Measurements from ENCODE around the gene PDCD7. TPM values are rescaled to one million over a fixed set of nuclear protein-coding genes. Genes with fewer than 3 reads are reported as not detected.

The PDCD7 gene
- total RNA-seq, 1 donor from 2014 or later, result 10.3 TPM

GRCh38 chr15:65071381-65071811, 62.2 kb downstream of the PDCD7 start:
- FAIRE-seq (no peak), DNase-seq (ENCODE audit: low read depth) (no peak)
- H3K27me3 ChIP-seq (ENCODE audit: control insufficient read depth, insufficient read depth, low read length), result peaks cover 13% of the 10 kb centered on the region
- no peaks in the 10 kb centered on the region for H3K36me3 ChIP-seq (ENCODE audit: control insufficient read depth, insufficient read depth, low read length)
- TF ChIP-seq CTCF (IDR thresholded peaks at IDR 0.05; ENCODE audit: insufficient read depth, low read length, severe bottlenecking), result no peak
- no peak overlapping the region for H3K4me3 ChIP-seq (ENCODE audit: low read depth, low read length)

GRCh38 chr15:65069779-65070546, 63.6 kb downstream of the PDCD7 start:
- FAIRE-seq (no peak), DNase-seq (ENCODE audit: low read depth) (no peak)
- no peak for TF ChIP-seq CTCF (IDR thresholded peaks at IDR 0.05; ENCODE audit: insufficient read depth, low read length, severe bottlenecking)
- Histone ChIP-seq H3K36me3 (ENCODE audit: control insufficient read depth, insufficient read depth, low read length) (no peaks in the 10 kb centered on the region), H3K4me3 (ENCODE audit: low read depth, low read length) (no peak overlapping the region), H3K27me3 (ENCODE audit: control insufficient read depth, insufficient read depth, low read length) (peaks cover 13% of the 10 kb centered on the region)

- no peak for TF ChIP-seq CTCF (IDR thresholded peaks at IDR 0.05; ENCODE audit: insufficient read depth, low read length, severe bottlenecking)
- Histone ChIP-seq H3K36me3 (ENCODE audit: control insufficient read depth, insufficient read depth, low read length) (no peaks in the 10 kb centered on the region), H3K27me3 (ENCODE audit: control insufficient read depth, insufficient read depth, low read length) (peaks cover 13% of the 10 kb centered on the region), H3K4me3 (ENCODE audit: low read depth, low read length) (no peak overlapping the region)
- FAIRE-seq (no peak), DNase-seq (ENCODE audit: low read depth) (no peak)
These were observed 64.4 kb downstream of the PDCD7 start for GRCh38 chr15:65069179-65069578.

- FAIRE-seq, result no peak
- Histone ChIP-seq H3K4me3 (ENCODE audit: low read depth, low read length) (no peak overlapping the region), H3K27me3 (ENCODE audit: control insufficient read depth, insufficient read depth, low read length) (peaks cover 13% of the 10 kb centered on the region), H3K36me3 (ENCODE audit: control insufficient read depth, insufficient read depth, low read length) (no peaks in the 10 kb centered on the region)
- no peak for DNase-seq (ENCODE audit: low read depth)
- no peak for TF ChIP-seq CTCF (IDR thresholded peaks at IDR 0.05; ENCODE audit: insufficient read depth, low read length, severe bottlenecking)
These were observed 65.2 kb downstream of the PDCD7 start for GRCh38 chr15:65068403-65068788.

- DNase-seq (ENCODE audit: low read depth), result no peak
- no peak for TF ChIP-seq CTCF (IDR thresholded peaks at IDR 0.05; ENCODE audit: insufficient read depth, low read length, severe bottlenecking)
- Histone ChIP-seq H3K4me3 (ENCODE audit: low read depth, low read length) (no peak within 1 kb of the TSS), H3K36me3 (ENCODE audit: control insufficient read depth, insufficient read depth, low read length) (no peaks in the 10 kb centered on the region), H3K27me3 (ENCODE audit: control insufficient read depth, insufficient read depth, low read length) (peaks cover 13% of the 10 kb centered on the region)
- FAIRE-seq, result no peak
These were observed 65.8 kb downstream of the PDCD7 start, which contains the start of gene RASL12 for GRCh38 chr15:65067645-65068402. RASL12 (minus strand) TSS chr15:65067991; CDS start chr15:65067835, 156 bp downstream.

Other genes starting within 250 kb of the PDCD7 start
- gene ANKDD1A, start 221.9 kb downstream of the PDCD7 start, total RNA-seq, result 3.2 and 4.0 TPM in 2 replicates
- gene SPG21, start 143.9 kb downstream of the PDCD7 start, total RNA-seq, result 72.6 and 95.8 TPM in 2 replicates
- gene MTFMT, start 104.2 kb downstream of the PDCD7 start, total RNA-seq, result 10.4 and 17.4 TPM in 2 replicates
- not detected in 2 replicates for gene SLC51B, start 88.4 kb downstream of the PDCD7 start, total RNA-seq
- not detected in 2 replicates for gene RASL12, start 65.8 kb downstream of the PDCD7 start, total RNA-seq
- not detected in 2 replicates for gene KBTBD13, start 57.1 kb downstream of the PDCD7 start, total RNA-seq
- gene UBAP1L, start 18.6 kb downstream of the PDCD7 start, total RNA-seq, result 1.3 and 2.0 TPM in 2 replicates
- gene CLPX, start 51.5 kb upstream of the PDCD7 start, total RNA-seq, result 45.3 and 67.5 TPM in 2 replicates
- under 0.01 TPM in 2 replicates for gene CILP, start 77.7 kb upstream of the PDCD7 start, total RNA-seq
- 1.5 and 2.1 TPM in 2 replicates for gene PARP16, start 153.1 kb upstream of the PDCD7 start, total RNA-seq
- not detected in 2 replicates for gene RNU5A-1, start 162.2 kb upstream of the PDCD7 start, total RNA-seq
- not detected in 2 replicates for gene RNU5B-1, start 170.9 kb upstream of the PDCD7 start, total RNA-seq
- not detected in 2 replicates for gene IGDCC3, start 244.2 kb upstream of the PDCD7 start, total RNA-seq

Measured in bronchial epithelial cell (primary cell).